WTC11 (cell line): ENCODE measurements around the gene ICOS. TPM values are rescaled to one million over a fixed set of nuclear protein-coding genes. Genes with fewer than 3 reads are reported as not detected.

ENCODE experiments used
- ATAC-seq: fragments of 200-7000 bp; cut with Tn5 transposase; 2 replicates; pipeline ENCODE4 v1.10.0; 2021; ENCODE audit warnings: mild to moderate bottlenecking, moderate library complexity
- CTCF ChIA-PET: fragments of 300-600 bp; sonication (Branson Sonifier 250); formaldehyde crosslinking; loops from one replicate; lab custom pipeline; 2021; ENCODE audit warnings: antibody characterized with exemption; lab: Charles Lee
- POLR2A ChIA-PET: fragments of 350-600 bp; sonication (Branson Sonifier 250); formaldehyde crosslinking; loops from one replicate; lab custom pipeline; 2021; ENCODE audit warnings: antibody characterized with exemption; lab: Charles Lee
- DNase-seq: peaks from one replicate; pipeline ENCODE4 v3.0.0; 2021; ENCODE audit warnings: low spot score
- H3K27ac Mint-ChIP-seq: 2 replicates; pipeline ENCODE4 v1.8.0; 2021; ENCODE audit warnings: mixed read lengths
- H3K27me3 Mint-ChIP-seq: 2 replicates; pipeline ENCODE4 v1.8.0; 2021; ENCODE audit warnings: low read depth, mild to moderate bottlenecking, moderate library complexity, mixed read lengths
- H3K36me3 Mint-ChIP-seq: 2 replicates; pipeline ENCODE4 v1.8.0; 2021; ENCODE audit warnings: mixed read lengths
- H3K4me1 Mint-ChIP-seq: 2 replicates; pipeline ENCODE4 v1.8.0; 2022; ENCODE audit warnings: mixed read lengths
- H3K4me3 Mint-ChIP-seq: 2 replicates; pipeline ENCODE4 v1.8.0; 2021; ENCODE audit warnings: mild to moderate bottlenecking, moderate library complexity, mixed read lengths
- H3K9me3 Mint-ChIP-seq: 2 replicates; pipeline ENCODE4 v1.8.0; 2021; ENCODE audit warnings: mixed read lengths
- AFF4 ChIP-seq: sonication (generic); formaldehyde crosslinking; IDR thresholded peaks from 2 replicates; pipeline ENCODE4 v1.8.1; 2023; ENCODE audit warnings: mild to moderate bottlenecking, missing genetic modification reagents, borderline replicate concordance
- E2F1 ChIP-seq: sonication (generic); formaldehyde crosslinking; IDR thresholded peaks from 2 replicates; pipeline ENCODE4 v1.8.0; 2022; ENCODE audit warnings: mild to moderate bottlenecking, missing genetic modification reagents
- E2F4 ChIP-seq: sonication (generic); formaldehyde crosslinking; IDR thresholded peaks from 2 replicates; pipeline ENCODE4 v1.8.1; 2022; ENCODE audit warnings: low read depth, mild to moderate bottlenecking, moderate library complexity, missing genetic modification reagents, borderline replicate concordance
- ETV6 ChIP-seq: sonication (generic); formaldehyde crosslinking; IDR thresholded peaks from 2 replicates; pipeline ENCODE4 v1.8.1; 2022; ENCODE audit warnings: mild to moderate bottlenecking, missing genetic modification reagents
- FOXP1 ChIP-seq: sonication (generic); formaldehyde crosslinking; IDR thresholded peaks from 2 replicates; pipeline ENCODE4 v1.8.0; 2022; ENCODE audit warnings: missing genetic modification reagents, mild to moderate bottlenecking, moderate library complexity, borderline replicate concordance
- GRHL2 ChIP-seq: fragments of 250-450 bp; sonication (Bioruptor Pico); IDR thresholded peaks from 2 replicates; pipeline ENCODE4 v1.8.0; 2022; ENCODE audit warnings: mild to moderate bottlenecking, moderate library complexity; ENCODE audit not compliant: insufficient replicate concordance, severe bottlenecking
- GTF2I ChIP-seq: fragments of 250-450 bp; sonication (Bioruptor Pico); conservative IDR thresholded peaks from 2 replicates; pipeline ENCODE4 v1.4.0; 2021; ENCODE audit warnings: mild to moderate bottlenecking
- JAZF1 ChIP-seq: fragments of 250-450 bp; sonication (Bioruptor Pico); IDR thresholded peaks from 2 replicates; pipeline ENCODE4 v1.9.0; 2021; ENCODE audit warnings: moderate library complexity, mild to moderate bottlenecking, inconsistent platforms
- NFYB ChIP-seq: sonication (generic); formaldehyde crosslinking; conservative IDR thresholded peaks from 2 replicates; pipeline ENCODE4 v1.8.0; 2022; ENCODE audit warnings: low read depth, missing genetic modification reagents
- NR2C2 ChIP-seq: sonication (generic); formaldehyde crosslinking; IDR thresholded peaks from 2 replicates; pipeline ENCODE4 v1.8.0; 2022; ENCODE audit warnings: mild to moderate bottlenecking, missing genetic modification reagents
- STAT6 ChIP-seq: sonication (generic); formaldehyde crosslinking; conservative IDR thresholded peaks from 2 replicates; pipeline ENCODE4 v1.8.1; 2023; ENCODE audit warnings: mild to moderate bottlenecking, low read depth, missing genetic modification reagents, moderate library complexity
- TEAD1 ChIP-seq: sonication (generic); formaldehyde crosslinking; IDR thresholded peaks from 2 replicates; pipeline ENCODE4 v1.8.0; 2022; ENCODE audit warnings: mild to moderate bottlenecking, missing genetic modification reagents
- ZMAT4 ChIP-seq: fragments of 250-450 bp; sonication (Bioruptor Pico); IDR thresholded peaks from 2 replicates; pipeline ENCODE4 v1.9.0; 2021; ENCODE audit warnings: mild to moderate bottlenecking
- ZNF219 ChIP-seq: sonication (generic); formaldehyde crosslinking; IDR thresholded peaks from 2 replicates; pipeline ENCODE4 v1.8.0; 2023; ENCODE audit warnings: missing genetic modification reagents, mild to moderate bottlenecking, borderline replicate concordance
- ZNF232 ChIP-seq: sonication (generic); formaldehyde crosslinking; IDR thresholded peaks from 2 replicates; pipeline ENCODE4 v1.8.0; 2022; ENCODE audit warnings: mild to moderate bottlenecking, missing genetic modification reagents
- ZNF396 ChIP-seq: fragments of 250-450 bp; sonication (Bioruptor Pico); IDR thresholded peaks from 2 replicates; pipeline ENCODE4 v1.8.0; 2021; ENCODE audit warnings: mild to moderate bottlenecking, moderate library complexity, borderline replicate concordance
- ZNF425 ChIP-seq: fragments of 250-450 bp; sonication (Bioruptor Pico); conservative IDR thresholded peaks from 2 replicates; pipeline ENCODE4 v1.9.0; 2021; ENCODE audit warnings: mild to moderate bottlenecking
- ZNF512 ChIP-seq: sonication (generic); formaldehyde crosslinking; IDR thresholded peaks from 2 replicates; pipeline ENCODE4 v1.8.1; 2022; ENCODE audit warnings: missing genetic modification reagents, borderline replicate concordance
- ZNF532 ChIP-seq: fragments of 250-450 bp; sonication (Bioruptor Pico); IDR thresholded peaks from 2 replicates; pipeline ENCODE4 v1.9.0; 2021; ENCODE audit warnings: mild to moderate bottlenecking, borderline replicate concordance
- total RNA-seq: library from RNA; stranded (reverse); gene quantifications from 3 replicates; pipeline ENCODE4 v1.2.3, GENCODE V29; 2021

Gene ICOS
- total RNA-seq, 1 experiment from 2014 or later = 0.11 TPM

GRCh38 chr2:203975912-203976311, 39.3 kb downstream of the ICOS start (continued):
- TF ChIP-seq FOXP1 (no peak), JAZF1 (CRISPR knock-in tag) (no peak), E2F1 (CRISPR knock-in tag) (no peak), ZNF532 (no peak), ETV6 (CRISPR knock-in tag) (no peak), ZNF512 (no peak)

GRCh38 chr2:203982276-203982675, 45.7 kb downstream of the ICOS start:
- CTCF ChIA-PET = no interaction called here
- DNase-seq (no peak), ATAC-seq (no peak)
- Mint-ChIP-seq H3K27me3 (no peaks in the 10 kb centered on the region), H3K36me3 (no peaks in the 10 kb centered on the region), H3K4me3 (no peak overlapping the region), H3K4me1 (no peaks in the 10 kb centered on the region), H3K9me3 (peaks cover 8% of the 10 kb centered on the region; the same call in 1 of the 2 replicates), H3K27ac (no peak overlapping the region)
- POLR2A ChIA-PET = no interaction called here
- no peak for TF ChIP-seq ZMAT4
- no peak for TF ChIP-seq NFYB (CRISPR knock-in tag)
- no peak for TF ChIP-seq GTF2I
- TF ChIP-seq NR2C2 (CRISPR knock-in tag) = no peak
- TF ChIP-seq ZNF232 (CRISPR knock-in tag) = no peak
- no peak for TF ChIP-seq STAT6
- TF ChIP-seq ZNF219 = no peak
- no peak for TF ChIP-seq GRHL2 (CRISPR knock-in tag)
- no peak for TF ChIP-seq AFF4 (CRISPR knock-in tag)
- no peak for TF ChIP-seq ZNF425
- no peak for TF ChIP-seq E2F4 (CRISPR knock-in tag)
- TF ChIP-seq TEAD1 (CRISPR knock-in tag) = no peak
- no peak for TF ChIP-seq ZNF396 (CRISPR knock-in tag)
